Keratinocyte (primary cell): ENCODE data around the gene CYP4F8. TPM values are rescaled to one million over a fixed set of nuclear protein-coding genes. Genes with fewer than 3 reads are reported as not detected.

Experiments used
- DNase-seq: peaks from one replicate; pipeline ENCODE4 v3.0.0-alpha.2; 2011; ENCODE audit warnings: low read depth, missing footprints, low spot score
- FAIRE-seq: peaks from 2 replicates; lab custom pipeline; 2011; peaks lifted over from hg19 to GRCh38; lab: Jason Lieb, UNC
- H2AFZ ChIP-seq: 2 replicates; pipeline ENCODE4 v1.6.0; 2012; ENCODE audit warnings: low read length, control low read depth, inconsistent platforms; ENCODE audit not compliant: control insufficient read depth
- H3K27ac ChIP-seq: 2 replicates; pipeline ENCODE4 v1.5.1; 2011; ENCODE audit warnings: low read length; ENCODE audit not compliant: control insufficient read depth, insufficient read depth
- H3K27me3 ChIP-seq: 3 replicates; pipeline ENCODE4 v1.6.0; 2011; ENCODE audit warnings: low read length; ENCODE audit not compliant: control insufficient read depth, insufficient read depth; ENCODE audit errors: extremely low read depth
- H3K36me3 ChIP-seq, 2 experiments: 2 replicates in 1 of 2; 3 replicates in 1 of 2; pipeline ENCODE4 v1.5.1; 2011; ENCODE audit warnings: low read length in 2 of 2, mild to moderate bottlenecking in 1 of 2; ENCODE audit not compliant: control insufficient read depth in 2 of 2, insufficient read depth in 2 of 2; ENCODE audit errors: extremely low read depth in 1 of 2
- H3K4me1 ChIP-seq: 3 replicates; pipeline ENCODE4 v1.5.1; 2011; ENCODE audit warnings: low read length; ENCODE audit not compliant: control insufficient read depth, insufficient read depth; ENCODE audit errors: extremely low read depth
- H3K4me2 ChIP-seq: 3 replicates; pipeline ENCODE4 v1.6.0; 2011; ENCODE audit warnings: low read depth, low read length; ENCODE audit not compliant: control insufficient read depth, insufficient read depth; ENCODE audit errors: extremely low read depth
- H3K4me3 ChIP-seq, 3 experiments: fragments of 200-600 bp in 1 of 3; sonication (generic) in 1 of 3; 2 replicates in 2 of 3; 3 replicates in 1 of 3; pipeline ENCODE4 v1.5.1; 2011 to 2016; ENCODE audit warnings: low read length in 3 of 3, mild to moderate bottlenecking in 3 of 3, control low read depth in 2 of 3, inconsistent platforms in 1 of 3, low read depth in 1 of 3, mixed read lengths in 1 of 3, mixed run types in 1 of 3, moderate library complexity in 1 of 3; ENCODE audit not compliant: control insufficient read depth in 2 of 3, insufficient read depth in 2 of 3; ENCODE audit errors: extremely low read depth in 1 of 3
- H3K79me2 ChIP-seq: 2 replicates; pipeline ENCODE4 v1.6.0; 2012; ENCODE audit warnings: low read length; ENCODE audit not compliant: control insufficient read depth, insufficient read depth
- H3K9ac ChIP-seq: 3 replicates; pipeline ENCODE4 v1.6.0; 2011; ENCODE audit warnings: low read length; ENCODE audit not compliant: control insufficient read depth, insufficient read depth; ENCODE audit errors: extremely low read depth
- H3K9me1 ChIP-seq: 3 replicates; pipeline ENCODE4 v1.6.0; 2011; ENCODE audit warnings: low read length; ENCODE audit not compliant: control insufficient read depth, insufficient read depth; ENCODE audit errors: extremely low read depth
- H3K9me3 ChIP-seq: 2 replicates; pipeline ENCODE4 v1.5.1; 2012; ENCODE audit warnings: low read depth, low read length; ENCODE audit not compliant: control insufficient read depth
- H4K20me1 ChIP-seq: 3 replicates; pipeline ENCODE4 v1.6.0; 2011; ENCODE audit warnings: low read length; ENCODE audit not compliant: control insufficient read depth, insufficient read depth; ENCODE audit errors: extremely low read depth
- EZH2 ChIP-seq: IDR thresholded peaks from one replicate; pipeline ENCODE4 v1.6.1; 2012; ENCODE audit warnings: inconsistent platforms, mild to moderate bottlenecking, low read length, moderate library complexity
- dilution Hi-C: fragments of 300-500 bp; cut with MboI; formaldehyde crosslinking; loops from one replicate; pipeline ENCODE4 v1.7.0; 2020; ENCODE audit warnings: low sequenced_read_pairs; ENCODE audit not compliant: extremely low pct_ligation_motif_present
- polyA plus RNA-seq, 5 experiments: library from polyadenylated mRNA; depleted of rRNA in 3 of 5; stranded (reverse) in 3 of 5; stranded (forward) in 1 of 5; unstranded in 1 of 5; fragments of >200 nt; gene quantifications; 1 replicate in 1 of 5; 2 replicates in 3 of 5; 3 replicates in 1 of 5; pipeline versions ENCODE4 v1.2.1 to v1.2.3, GENCODE V29; 2011 to 2012; ENCODE audit warnings: missing spikeins in 2 of 5, low read depth in 1 of 5, low replicate concordance in 1 of 5
- TF ChIP-seq, protein P1 (sequence below), 3 experiments: IDR thresholded peaks in 1 of 3; conservative IDR thresholded peaks in 1 of 3; optimal IDR thresholded peaks in 1 of 3; 2 replicates in 2 of 3; 3 replicates in 1 of 3; pipeline versions ENCODE3 to v1.5.1; 2011; ENCODE audit warnings: low read length in 3 of 3, mild to moderate bottlenecking in 3 of 3, moderate library complexity in 2 of 3, control low read depth in 1 of 3, inconsistent platforms in 1 of 3; ENCODE audit not compliant: insufficient read depth in 2 of 3; ENCODE audit errors: extremely low read depth in 1 of 3

Gene CYP4F8
- polyA plus RNA-seq, 1 donor (not counting 4 experiments of a cell fraction or from before 2014, with no cell fraction given) = not detected

DNA sequence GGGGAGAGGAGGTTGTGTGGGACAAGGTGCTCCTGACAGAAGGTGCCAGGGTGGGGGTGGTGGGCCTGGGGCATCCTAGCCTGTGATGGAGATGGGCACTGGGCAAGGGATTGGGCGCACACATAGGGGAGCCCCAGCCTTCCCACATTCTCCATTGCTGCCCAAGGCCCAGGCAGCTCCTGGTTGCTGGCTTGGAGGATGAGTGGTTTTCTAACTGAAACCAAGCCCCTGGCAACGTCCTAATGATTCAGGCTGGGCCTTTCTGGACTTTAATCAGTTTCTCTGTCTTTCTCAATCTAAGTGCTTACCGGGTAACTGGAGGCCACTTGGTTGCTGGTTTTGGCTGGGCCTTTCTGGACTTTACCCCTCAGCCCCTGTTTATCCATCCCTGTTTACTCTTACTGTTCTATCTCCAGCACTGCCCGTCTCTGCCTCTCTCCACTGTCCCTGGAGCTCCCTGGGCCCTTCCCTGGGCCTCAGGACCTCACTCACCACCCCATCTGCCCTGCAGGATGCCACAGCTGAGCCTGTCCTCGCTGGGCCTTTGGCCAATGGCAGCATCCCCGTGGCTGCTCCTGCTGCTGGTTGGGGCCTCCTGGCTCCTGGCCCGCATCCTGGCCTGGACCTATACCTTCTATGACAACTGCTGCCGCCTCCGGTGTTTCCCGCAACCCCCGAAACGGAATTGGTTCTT, 26.0 kb downstream of the CYP4F8 start:
- H3K9me1 ChIP-seq = no peaks in the 10 kb centered on the region
- H4K20me1 ChIP-seq = no peaks in the 10 kb centered on the region
- FAIRE-seq (no peak), DNase-seq (no peak)
- H3K36me3 ChIP-seq = no peaks in the 10 kb centered on the region
- H2AFZ ChIP-seq = no peak overlapping the region
- dilution Hi-C loops = no loop called here
- no peak overlapping the region for H3K4me3 ChIP-seq
- no peak overlapping the region for H3K9ac ChIP-seq
- H3K27ac ChIP-seq = no peak overlapping the region
- H3K4me2 ChIP-seq = no peak overlapping the region
- H3K9me3 ChIP-seq = no peaks in the 10 kb centered on the region
- H3K4me1 ChIP-seq = no peaks in the 10 kb centered on the region
- no peaks in the 10 kb centered on the region for H3K27me3 ChIP-seq
- TF ChIP-seq, protein P1, sequence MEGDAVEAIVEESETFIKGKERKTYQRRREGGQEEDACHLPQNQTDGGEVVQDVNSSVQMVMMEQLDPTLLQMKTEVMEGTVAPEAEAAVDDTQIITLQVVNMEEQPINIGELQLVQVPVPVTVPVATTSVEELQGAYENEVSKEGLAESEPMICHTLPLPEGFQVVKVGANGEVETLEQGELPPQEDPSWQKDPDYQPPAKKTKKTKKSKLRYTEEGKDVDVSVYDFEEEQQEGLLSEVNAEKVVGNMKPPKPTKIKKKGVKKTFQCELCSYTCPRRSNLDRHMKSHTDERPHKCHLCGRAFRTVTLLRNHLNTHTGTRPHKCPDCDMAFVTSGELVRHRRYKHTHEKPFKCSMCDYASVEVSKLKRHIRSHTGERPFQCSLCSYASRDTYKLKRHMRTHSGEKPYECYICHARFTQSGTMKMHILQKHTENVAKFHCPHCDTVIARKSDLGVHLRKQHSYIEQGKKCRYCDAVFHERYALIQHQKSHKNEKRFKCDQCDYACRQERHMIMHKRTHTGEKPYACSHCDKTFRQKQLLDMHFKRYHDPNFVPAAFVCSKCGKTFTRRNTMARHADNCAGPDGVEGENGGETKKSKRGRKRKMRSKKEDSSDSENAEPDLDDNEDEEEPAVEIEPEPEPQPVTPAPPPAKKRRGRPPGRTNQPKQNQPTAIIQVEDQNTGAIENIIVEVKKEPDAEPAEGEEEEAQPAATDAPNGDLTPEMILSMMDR (optimal IDR thresholded peaks at IDR 0.05 in 1 of 3, IDR thresholded peaks at IDR 0.05 in 1 of 3, conservative IDR thresholded peaks at IDR 0.05 in 1 of 3; ENCODE audit: extremely low read depth in 1 of 3, insufficient read depth in 2 of 3, low read length in 3 of 3) = no peak
- TF ChIP-seq EZH2 = no peak
- H3K79me2 ChIP-seq = no peaks in the 10 kb centered on the region

DNA sequence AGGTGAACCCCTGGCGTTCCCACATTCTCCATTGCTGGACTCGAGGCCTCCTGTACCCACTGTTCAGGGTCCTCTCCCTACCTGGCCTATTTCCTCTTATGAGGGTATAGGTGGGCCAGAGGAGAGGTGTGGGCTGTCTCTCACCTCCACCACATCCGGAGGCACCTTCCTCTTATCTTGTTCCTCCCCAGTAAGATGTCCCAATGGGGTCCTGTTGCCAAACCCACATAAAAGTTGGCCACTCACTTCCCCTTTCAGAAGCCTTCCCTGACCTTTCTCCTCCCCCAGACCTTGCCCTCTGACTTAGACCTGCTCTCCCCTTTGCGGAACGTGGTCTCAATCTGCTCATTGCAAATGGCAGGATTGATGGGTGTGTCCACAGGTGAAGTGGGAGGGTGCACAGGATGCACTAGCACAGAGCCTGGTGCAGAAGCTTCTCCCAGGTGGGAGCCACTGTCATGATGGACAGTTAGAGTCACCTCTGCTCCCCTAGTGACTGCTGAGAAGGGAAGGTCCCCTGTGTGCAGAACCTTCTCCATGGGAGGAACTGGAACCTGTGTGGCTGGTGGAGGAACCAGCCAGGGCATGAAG, 27.0 kb downstream of the CYP4F8 start:
- H4K20me1 ChIP-seq = no peaks in the 10 kb centered on the region
- H3K4me1 ChIP-seq = no peaks in the 10 kb centered on the region
- no peak overlapping the region for H2AFZ ChIP-seq
- dilution Hi-C loops = no loop called here
- no peaks in the 10 kb centered on the region for H3K27me3 ChIP-seq
- TF ChIP-seq, protein P1 (optimal IDR thresholded peaks at IDR 0.05 in 1 of 3, IDR thresholded peaks at IDR 0.05 in 1 of 3, conservative IDR thresholded peaks at IDR 0.05 in 1 of 3; ENCODE audit: extremely low read depth in 1 of 3, insufficient read depth in 2 of 3, low read length in 3 of 3) = no peak
- TF ChIP-seq EZH2 = no peak
- H3K4me3 ChIP-seq = no peak overlapping the region
- H3K36me3 ChIP-seq = no peaks in the 10 kb centered on the region
- H3K9me3 ChIP-seq = no peaks in the 10 kb centered on the region
- H3K27ac ChIP-seq = no peak overlapping the region
- no peak overlapping the region for H3K9ac ChIP-seq
- no peaks in the 10 kb centered on the region for H3K9me1 ChIP-seq
- H3K79me2 ChIP-seq = no peaks in the 10 kb centered on the region
- FAIRE-seq (no peak), DNase-seq (no peak)
- H3K4me2 ChIP-seq = no peak overlapping the region
